Left ventricle myocardium superior (tissue), 1 donor: Measurements from ENCODE around the gene DGKQ. TPM values are rescaled to one million over a fixed set of nuclear protein-coding genes. Genes with fewer than 3 reads are reported as not detected.

Experiments
- ATAC-seq: fragments of 200-7000 bp; cut with Tn5 transposase; one replicate; pipeline ENCODE4 v1.9.1; 2020; ENCODE audit warnings: mild to moderate bottlenecking, moderate library complexity
- DNase-seq: peaks from one replicate; pipeline ENCODE4 v3.0.0-alpha.2; 2020
- intact Hi-C: fragments of 100-400 bp; cut with micrococcal nuclease; formaldehyde crosslinking; loops from one replicate; pipeline ENCODE4 v1.11.0; 2022
- total RNA-seq: library from RNA; stranded (reverse); fragmentation: NEBNext Ultra II Directional; extraction: Animal tissue kit (Norgen Biotek cat#: 25700); gene quantifications from one replicate; pipeline ENCODE4 v1.2.1, GENCODE V29; 2021
- donor health status: DM: no; HTN: yes; CAD: no; lungs with severe emphysema.

The DGKQ gene
- total RNA-seq, 1 donor from 2014 or later = 3.6 TPM

DNA sequence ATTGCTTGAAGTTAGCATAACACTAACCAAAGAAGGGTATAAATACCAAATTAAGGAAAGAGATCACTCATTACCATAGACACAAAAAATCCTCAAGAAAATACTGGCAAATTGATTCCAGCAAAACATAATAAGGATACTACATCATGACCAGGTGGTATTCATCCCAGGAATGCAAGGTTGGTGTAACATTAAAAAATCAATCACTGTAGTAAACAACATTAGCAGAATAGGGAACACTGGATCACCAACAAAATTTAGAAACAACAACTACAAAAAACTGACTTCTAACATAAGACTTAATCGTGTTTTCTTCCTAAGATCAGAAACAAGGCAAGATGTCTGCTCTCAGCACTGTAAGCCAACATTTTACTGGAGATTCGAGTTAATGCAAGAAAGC, 55.4 kb downstream of the DGKQ start:
- no peak for ATAC-seq
- intact Hi-C loops = no loop called here

GRCh38 chr4:917466-917865, 55.9 kb downstream of the DGKQ start:
- DNase-seq = no peak
- intact Hi-C loops = no loop called here
- ATAC-seq = no peak

More for the DNA sequence above, 55.4 kb downstream of the DGKQ start:
- DNase-seq = no peak

DNA sequence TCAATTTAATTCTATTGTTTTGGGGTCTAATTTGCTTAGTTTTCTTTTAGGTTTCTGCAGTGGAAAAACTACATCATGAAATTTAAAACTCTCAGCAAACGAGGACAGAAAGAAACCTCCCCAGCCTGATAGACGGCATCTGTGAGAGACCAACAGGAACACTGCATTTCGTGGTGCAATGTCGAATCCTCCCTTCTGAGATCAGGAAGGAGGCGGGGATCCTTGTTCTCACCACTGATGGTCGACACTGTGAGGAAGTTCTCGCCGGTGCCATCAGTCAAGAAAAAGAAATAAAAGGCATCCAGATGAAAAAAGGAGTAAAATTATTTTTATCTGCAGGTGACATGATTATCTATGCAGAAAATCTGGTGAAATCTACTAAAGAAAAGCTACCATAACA, 57.8 kb downstream of the DGKQ start:
- intact Hi-C loops = no loop called here
- ATAC-seq = no peak

DNA sequence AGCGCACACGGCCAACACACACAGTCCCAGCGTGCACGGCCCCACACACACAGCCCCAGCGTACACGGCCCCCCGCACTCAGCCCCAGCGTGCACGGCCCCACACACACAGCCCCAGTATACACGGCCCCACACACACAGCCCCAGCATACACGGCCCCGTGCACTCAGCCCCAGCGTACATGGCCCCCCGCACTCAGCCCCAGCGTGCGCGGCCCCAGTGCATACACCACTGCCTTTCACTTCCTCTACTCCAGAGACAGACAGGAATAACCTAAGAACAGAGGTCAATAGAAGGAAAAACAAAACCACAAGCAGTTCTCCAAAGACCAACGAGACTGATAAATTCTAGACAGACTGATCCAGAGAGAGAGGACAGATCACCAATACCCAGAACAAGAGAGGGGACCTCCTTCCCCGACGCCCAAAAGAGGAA, 58.3 kb downstream of the DGKQ start:
- intact Hi-C loops = no loop called here
- peak; percentile 19 for ATAC-seq
- no peak for DNase-seq

More for the DNA sequence above, 57.8 kb downstream of the DGKQ start:
- no peak for DNase-seq

DNA sequence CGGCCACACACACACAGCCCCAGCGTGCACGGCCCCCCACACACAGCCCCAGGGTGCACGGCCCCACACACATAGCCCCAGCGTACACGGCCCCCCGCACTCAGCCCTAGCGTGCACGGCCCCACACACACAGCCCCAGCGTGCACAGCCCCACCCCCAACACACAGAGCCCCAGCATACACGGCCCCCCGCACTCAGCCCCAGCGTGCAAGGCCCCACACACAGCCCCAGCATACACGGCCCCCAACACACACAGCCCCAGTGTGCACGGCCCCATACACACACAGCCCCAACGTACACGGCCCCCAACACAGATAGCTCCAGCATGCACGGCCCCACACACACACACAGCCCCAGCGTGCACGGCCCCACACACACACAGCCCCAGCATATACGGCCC, 58.8 kb downstream of the DGKQ start:
- DNase-seq (no peak), ATAC-seq (no peak)
- intact Hi-C loops = no loop called here

DNA sequence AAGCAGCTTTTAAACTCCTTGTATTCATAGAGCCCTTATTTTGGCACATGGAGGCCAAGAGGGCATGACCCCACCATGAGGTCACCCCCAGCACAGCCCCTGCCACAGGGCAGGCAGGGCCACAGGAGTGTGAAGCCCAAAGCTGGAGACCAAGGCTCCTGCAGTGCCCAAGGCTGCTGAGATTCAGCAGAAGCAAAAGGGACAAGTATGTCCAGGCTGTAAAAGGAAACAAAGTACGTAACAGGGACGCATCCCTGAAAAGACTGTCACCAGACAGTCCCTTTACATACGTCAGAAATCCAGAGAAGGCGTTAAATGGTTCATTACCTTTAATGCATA, 60.1 kb downstream of the DGKQ start:
- intact Hi-C loops = no loop called here
- ATAC-seq = no peak
- DNase-seq = no peak

DNA sequence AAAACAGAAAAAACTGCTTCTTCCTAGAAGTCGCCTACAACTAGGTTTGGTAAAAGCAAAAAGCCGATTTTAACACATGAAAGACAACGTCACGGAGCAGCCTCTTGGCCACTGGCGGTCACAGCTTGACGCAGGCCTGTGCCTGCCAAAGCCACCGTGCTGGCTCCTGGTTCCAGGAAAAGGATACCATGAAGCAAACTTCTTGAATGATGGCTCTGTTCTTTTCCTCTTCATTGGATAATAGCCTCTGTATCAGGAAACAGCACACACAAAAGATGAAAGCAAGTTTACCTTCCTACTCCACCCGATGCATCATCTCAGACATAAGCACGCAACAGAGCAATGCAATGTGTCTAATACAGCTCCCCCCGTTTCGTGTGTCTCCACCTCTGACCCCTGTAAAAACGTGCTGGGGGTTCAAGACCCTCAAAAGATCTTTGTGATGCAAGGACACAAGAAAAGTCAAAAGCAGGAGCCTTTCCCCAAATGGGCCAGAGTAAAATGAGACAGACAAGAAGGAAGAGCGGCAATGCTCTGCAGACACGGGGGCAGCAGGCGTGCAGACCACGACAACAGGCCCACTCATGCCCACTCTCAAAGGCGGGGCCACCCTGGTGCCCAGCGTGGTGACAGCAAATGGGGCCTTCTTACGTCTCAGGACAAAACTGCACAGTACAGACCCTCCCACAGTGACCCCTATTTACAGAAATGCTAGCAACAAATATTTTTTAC, 60.7 kb downstream of the DGKQ start:
- DNase-seq = no peak
- no peak for ATAC-seq
- intact Hi-C loops = no loop called here

DNA sequence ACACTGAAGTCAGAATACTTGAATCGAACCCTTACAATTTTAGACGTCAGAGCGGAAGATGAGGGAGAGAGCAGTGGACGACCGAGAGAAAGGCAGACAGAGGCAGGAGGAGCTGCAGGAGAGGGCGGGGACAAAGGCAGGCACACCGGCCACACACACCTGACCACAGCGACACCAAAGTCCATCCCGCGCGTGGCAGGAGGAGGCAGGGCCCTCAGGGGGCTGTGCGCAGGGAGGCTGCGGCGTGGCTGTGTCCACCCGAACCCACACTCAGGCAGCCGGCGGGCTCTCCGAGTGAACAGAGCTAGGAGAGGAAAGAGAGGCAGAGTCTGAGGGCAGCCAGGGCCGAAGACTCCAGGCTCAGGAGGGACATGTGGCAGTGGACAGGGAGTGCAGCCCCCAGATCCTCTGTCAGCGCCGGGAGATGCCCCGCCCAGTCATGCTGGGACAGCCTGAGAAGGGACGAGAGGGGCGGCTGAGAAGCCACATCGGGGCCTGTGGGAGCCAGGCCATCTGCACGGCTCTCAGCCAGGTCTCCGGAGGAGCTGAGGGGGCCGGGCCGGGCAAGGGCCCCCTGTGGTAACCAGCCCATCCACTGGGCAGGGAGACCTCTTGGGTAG, 61.4 kb downstream of the DGKQ start:
- peak; percentile 24 for DNase-seq
- intact Hi-C loops = no loop called here
- ATAC-seq = no peak

- peak; percentile 8 for DNase-seq
- intact Hi-C loops = no loop called here
- no peak for ATAC-seq
Measured at GRCh38 chr4:911221-911751, 62.1 kb downstream of the DGKQ start.

DNA sequence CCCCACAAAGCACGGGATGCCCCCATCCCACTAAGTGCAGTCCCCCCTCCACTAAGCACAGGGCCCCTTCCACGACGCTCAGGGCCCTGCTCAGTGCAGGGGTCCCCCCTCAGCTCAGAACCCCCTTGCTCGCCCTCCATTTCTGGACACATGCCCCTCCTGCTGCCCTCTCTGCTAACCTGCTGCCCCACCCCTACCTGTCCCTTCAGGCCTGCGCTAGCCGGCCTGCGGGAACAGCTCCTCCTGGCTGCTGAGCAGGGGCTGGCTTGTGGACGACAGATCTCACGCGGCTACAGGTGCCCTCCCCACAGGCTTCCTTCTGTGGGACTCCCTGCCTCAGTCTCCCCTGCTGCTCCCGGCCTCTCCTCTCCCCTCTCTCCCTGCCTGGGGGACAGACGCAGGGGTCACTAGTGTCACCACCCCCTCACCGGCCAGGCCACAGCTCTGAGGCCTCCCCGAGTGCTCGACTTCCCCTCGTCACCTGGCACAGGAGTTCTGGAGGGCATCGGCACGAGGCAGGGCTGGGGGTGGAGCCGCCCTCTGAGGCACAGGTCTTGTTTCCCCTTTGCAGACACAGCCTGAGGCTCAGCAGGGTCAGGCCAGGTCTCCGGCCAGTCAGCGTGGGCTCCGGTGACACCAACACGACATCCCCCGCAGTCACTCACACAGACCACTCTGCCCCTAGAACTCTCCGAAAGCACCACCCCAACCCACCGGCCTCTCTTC, 62.8 kb downstream of the DGKQ start:
- intact Hi-C loops = no loop called here
- DNase-seq = peak; percentile 15
- no peak for ATAC-seq

GRCh38 chr4:909821-910220, 63.5 kb downstream of the DGKQ start:
- intact Hi-C loops = no loop called here
- ATAC-seq (no peak), DNase-seq (peak; percentile 9)

- intact Hi-C loops = no loop called here
- ATAC-seq = no peak
- DNase-seq = peak; percentile 21
Measured at GRCh38 chr4:909131-909571, 64.2 kb downstream of the DGKQ start.

Other genes with a start within 250 kb of the DGKQ start
- 4.4 TPM for gene CPLX1, start 147.4 kb downstream of the DGKQ start, total RNA-seq
- gene GAK, start 41.3 kb downstream of the DGKQ start, total RNA-seq = 29.7 TPM
- 19.8 TPM for gene TMEM175, start 41.1 kb downstream of the DGKQ start, total RNA-seq
- 8.7 TPM for gene IDUA, start 13.5 kb upstream of the DGKQ start, total RNA-seq
- not detected for gene SLC26A1, start 19.8 kb upstream of the DGKQ start, total RNA-seq
- 26.6 TPM for gene FGFRL1, start 38.1 kb upstream of the DGKQ start, total RNA-seq
- 0.62 TPM for gene RNF212, start 140.0 kb upstream of the DGKQ start, total RNA-seq
- gene SPON2, start 199.0 kb upstream of the DGKQ start, total RNA-seq = 22.8 TPM